ENCODE results near the gene CFAP92.

DNA sequence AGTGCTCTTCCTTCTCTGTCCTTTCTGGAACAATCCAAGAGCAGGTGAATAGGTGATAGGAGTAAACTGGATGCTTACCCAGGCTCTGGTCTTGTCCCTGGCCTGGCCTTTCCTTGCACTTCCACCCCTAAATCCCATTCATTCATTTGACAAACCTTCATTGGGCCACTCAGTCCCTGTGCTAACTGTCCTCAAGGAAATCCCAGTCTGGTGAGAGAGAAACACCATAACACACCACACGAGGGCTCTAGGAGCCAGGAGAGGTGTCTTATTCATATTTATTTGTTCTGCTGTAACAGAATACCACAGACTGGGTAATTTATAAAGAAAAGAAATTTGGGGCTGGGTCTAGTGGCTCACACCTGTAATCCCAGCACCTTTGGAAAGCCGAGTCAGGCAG lies 30.0 kb upstream of the CFAP92 start:
- TF ChIP-seq, protein P1, sequence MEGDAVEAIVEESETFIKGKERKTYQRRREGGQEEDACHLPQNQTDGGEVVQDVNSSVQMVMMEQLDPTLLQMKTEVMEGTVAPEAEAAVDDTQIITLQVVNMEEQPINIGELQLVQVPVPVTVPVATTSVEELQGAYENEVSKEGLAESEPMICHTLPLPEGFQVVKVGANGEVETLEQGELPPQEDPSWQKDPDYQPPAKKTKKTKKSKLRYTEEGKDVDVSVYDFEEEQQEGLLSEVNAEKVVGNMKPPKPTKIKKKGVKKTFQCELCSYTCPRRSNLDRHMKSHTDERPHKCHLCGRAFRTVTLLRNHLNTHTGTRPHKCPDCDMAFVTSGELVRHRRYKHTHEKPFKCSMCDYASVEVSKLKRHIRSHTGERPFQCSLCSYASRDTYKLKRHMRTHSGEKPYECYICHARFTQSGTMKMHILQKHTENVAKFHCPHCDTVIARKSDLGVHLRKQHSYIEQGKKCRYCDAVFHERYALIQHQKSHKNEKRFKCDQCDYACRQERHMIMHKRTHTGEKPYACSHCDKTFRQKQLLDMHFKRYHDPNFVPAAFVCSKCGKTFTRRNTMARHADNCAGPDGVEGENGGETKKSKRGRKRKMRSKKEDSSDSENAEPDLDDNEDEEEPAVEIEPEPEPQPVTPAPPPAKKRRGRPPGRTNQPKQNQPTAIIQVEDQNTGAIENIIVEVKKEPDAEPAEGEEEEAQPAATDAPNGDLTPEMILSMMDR (conservative IDR thresholded peaks at IDR 0.05; ENCODE audit: low read depth, low read length): peak; percentile 52
- no peak for TF ChIP-seq EZH2 (IDR thresholded peaks at IDR 0.05; ENCODE audit: low read length, unreplicated experiment)
- TF ChIP-seq EZH2phosphoT487 (IDR thresholded peaks at IDR 0.05; ENCODE audit: borderline replicate concordance, low read length): no peak
